CD4-positive, CD25-positive, alpha-beta regulatory T cell (primary cell): ENCODE results near the gene RNF166. TPM values are rescaled to one million over a fixed set of nuclear protein-coding genes. Genes with fewer than 3 reads are reported as not detected.
A peak's percentile ranks its signal among the peaks of the same experiment; 100 is the strongest.

Experiments used
- ATAC-seq, 2 donors: fragments of 150-1000 bp; cut with Tn5 transposase; one replicate each; pipeline ENCODE4 v1.10.0; 2021; ENCODE audit warnings: low read depth in 2 of 2, moderate number of reproducible peaks in 2 of 2, moderate library complexity in 1 of 2
- DNase-seq, 3 donors: peaks; one replicate each; pipeline versions ENCODE4 v3.0.0 to v3.0.0-alpha.2; 2012 to 2022; ENCODE audit warnings: mixed read lengths in 1 of 3
- H3K27ac ChIP-seq: one replicate; pipeline ENCODE4 v1.7.0; 2013; ENCODE audit warnings: mild to moderate bottlenecking, low read length; ENCODE audit not compliant: insufficient read depth, poor library complexity, severe bottlenecking
- H3K27me3 ChIP-seq: one replicate; pipeline ENCODE4 v1.7.0; 2013; ENCODE audit warnings: low read length; ENCODE audit not compliant: control insufficient read depth, insufficient read depth
- H3K36me3 ChIP-seq: one replicate; pipeline ENCODE4 v1.7.0; 2013; ENCODE audit warnings: mild to moderate bottlenecking, low read length, moderate library complexity; ENCODE audit not compliant: control insufficient read depth, insufficient read depth
- H3K4me1 ChIP-seq: 2 replicates; pipeline ENCODE4 v1.7.0; 2013; ENCODE audit warnings: mild to moderate bottlenecking, low read length; ENCODE audit not compliant: insufficient read depth, control insufficient read depth, poor library complexity, severe bottlenecking
- H3K4me3 ChIP-seq: one replicate; pipeline ENCODE4 v1.7.0; 2013; ENCODE audit warnings: low read depth, mild to moderate bottlenecking, low read length, moderate library complexity
- H3K9me3 ChIP-seq, 2 experiments: 1 replicate in 1 of 2; 2 replicates in 1 of 2; pipeline ENCODE4 v1.7.0; 2013; ENCODE audit warnings: low read length in 2 of 2, mild to moderate bottlenecking in 1 of 2, moderate library complexity in 1 of 2; ENCODE audit not compliant: control insufficient read depth in 2 of 2
- H3K27ac Mint-ChIP-seq, 3 donors: one replicate each; pipeline ENCODE4 v1.8.0; 2020 to 2022; ENCODE audit warnings: mild to moderate bottlenecking in 3 of 3, mixed read lengths in 3 of 3, moderate library complexity in 2 of 3
- H3K27me3 Mint-ChIP-seq: one replicate; pipeline ENCODE4 v1.8.0; 2022; ENCODE audit warnings: mild to moderate bottlenecking, mixed read lengths
- H3K36me3 Mint-ChIP-seq: one replicate; pipeline ENCODE4 v1.8.0; 2020; ENCODE audit warnings: mixed read lengths
- H3K4me1 Mint-ChIP-seq, 4 donors: one replicate each; pipeline ENCODE4 v1.8.0; 2020 to 2022; ENCODE audit warnings: mixed read lengths in 4 of 4, mild to moderate bottlenecking in 1 of 4
- H3K4me3 Mint-ChIP-seq, 4 donors: one replicate each; pipeline ENCODE4 v1.8.0; 2020 to 2022; ENCODE audit warnings: mild to moderate bottlenecking in 4 of 4, mixed read lengths in 4 of 4, moderate library complexity in 3 of 4
- H3K9me3 Mint-ChIP-seq, 7 donors: one replicate each; pipeline ENCODE4 v1.8.0; 2020 to 2022; ENCODE audit warnings: mixed read lengths in 7 of 7, mild to moderate bottlenecking in 3 of 7, moderate library complexity in 2 of 7
- polyA plus RNA-seq, 4 donors: library from polyadenylated mRNA; unstranded; fragments of 300-500 nt; fragmentation: Illumina TruSeq; gene quantifications; one replicate each; pipeline ENCODE4 v1.2.3, GENCODE V29; 2021
- total RNA-seq: library from RNA; stranded (reverse); gene quantifications from one replicate; pipeline ENCODE4 v1.2.3, GENCODE V29; 2022

RNF166 gene
- total and polyA plus RNA-seq, 5 donors from 2014 or later: 63.6 to 420 (median 98.0) TPM

GRCh38 chr16:88732172-88732960 is 26.2 kb upstream of the RNF166 start:
- H3K27me3 Mint-ChIP-seq: no peaks in the 10 kb centered on the region
- no peaks in the 10 kb centered on the region for H3K27me3 ChIP-seq
- H3K9me3 ChIP-seq: no peaks in the 10 kb centered on the region
- H3K36me3 Mint-ChIP-seq: peaks cover 5% of the 10 kb centered on the region
- no peak overlapping the region for H3K4me3 Mint-ChIP-seq
- H3K4me1 Mint-ChIP-seq: no peaks in the 10 kb centered on the region
- H3K4me1 ChIP-seq: no peaks in the 10 kb centered on the region
- H3K27ac Mint-ChIP-seq: no peak overlapping the region
- no peak overlapping the region for H3K4me3 ChIP-seq
- no peaks in the 10 kb centered on the region for H3K9me3 Mint-ChIP-seq
- no peak for ATAC-seq
- DNase-seq: no peak
- no peak overlapping the region for H3K27ac ChIP-seq
- H3K36me3 ChIP-seq: peaks cover 38% of the 10 kb centered on the region

GRCh38 chr16:88731699-88732098 is 25.5 kb upstream of the RNF166 start:
- no peak overlapping the region for H3K27ac ChIP-seq
- no peaks in the 10 kb centered on the region for H3K9me3 ChIP-seq
- no peaks in the 10 kb centered on the region for H3K27me3 ChIP-seq
- ATAC-seq (no peak), DNase-seq (no peak)
- Mint-ChIP-seq H3K4me1 (no peaks in the 10 kb centered on the region), H3K4me3 (no peak overlapping the region), H3K27ac (no peak overlapping the region), H3K27me3 (no peaks in the 10 kb centered on the region), H3K36me3 (peaks cover 5% of the 10 kb centered on the region), H3K9me3 (no peaks in the 10 kb centered on the region)
- peaks cover 43% of the 10 kb centered on the region for H3K36me3 ChIP-seq
- H3K4me1 ChIP-seq: no peaks in the 10 kb centered on the region
- no peak overlapping the region for H3K4me3 ChIP-seq

GRCh38 chr16:88730632-88731607 is 24.7 kb upstream of the RNF166 start:
- H3K4me3 ChIP-seq: no peak overlapping the region
- no peaks in the 10 kb centered on the region for H3K4me1 Mint-ChIP-seq
- peaks cover 5% of the 10 kb centered on the region for H3K36me3 Mint-ChIP-seq
- no peak overlapping the region for H3K27ac ChIP-seq
- H3K27ac Mint-ChIP-seq: peak overlapping the region in 1 of 3 donors; percentile 51
- no peaks in the 10 kb centered on the region for H3K4me1 ChIP-seq
- no peaks in the 10 kb centered on the region for H3K27me3 ChIP-seq
- H3K36me3 ChIP-seq: peaks cover 50% of the 10 kb centered on the region
- H3K9me3 ChIP-seq: no peaks in the 10 kb centered on the region
- DNase-seq (no peak), ATAC-seq (no peak)
- H3K4me3 Mint-ChIP-seq: no peak overlapping the region
- no peaks in the 10 kb centered on the region for H3K9me3 Mint-ChIP-seq
- H3K27me3 Mint-ChIP-seq: no peaks in the 10 kb centered on the region

GRCh38 chr16:88727871-88728270 is 21.7 kb upstream of the RNF166 start:
- no peak overlapping the region for H3K4me3 ChIP-seq
- no peaks in the 10 kb centered on the region for H3K9me3 Mint-ChIP-seq
- H3K4me1 ChIP-seq: no peaks in the 10 kb centered on the region
- no peaks in the 10 kb centered on the region for H3K27me3 ChIP-seq
- no peak for ATAC-seq
- H3K36me3 Mint-ChIP-seq: peaks cover 5% of the 10 kb centered on the region
- no peak overlapping the region for H3K27ac ChIP-seq
- peak overlapping the region in 1 of 3 donors; percentile 71 for H3K27ac Mint-ChIP-seq
- no peak for DNase-seq
- H3K27me3 Mint-ChIP-seq: no peaks in the 10 kb centered on the region
- H3K4me3 Mint-ChIP-seq: no peak overlapping the region
- peaks cover 62% of the 10 kb centered on the region for H3K36me3 ChIP-seq
- H3K9me3 ChIP-seq: no peaks in the 10 kb centered on the region
- no peaks in the 10 kb centered on the region for H3K4me1 Mint-ChIP-seq

- no peak for DNase-seq
- Mint-ChIP-seq H3K27ac (no peak overlapping the region), H3K36me3 (peaks cover 5% of the 10 kb centered on the region)
Observed at GRCh38 chr16:88726981-88727380, 20.8 kb upstream of the RNF166 start.

GRCh38 chr16:88726408-88726749 is 20.2 kb upstream of the RNF166 start:
- ATAC-seq: no peak
- H3K4me3 Mint-ChIP-seq: no peak overlapping the region
- Histone ChIP-seq H3K9me3 (no peaks in the 10 kb centered on the region), H3K4me1 (no peaks in the 10 kb centered on the region), H3K27me3 (no peaks in the 10 kb centered on the region), H3K4me3 (no peak overlapping the region), H3K36me3 (peaks cover 68% of the 10 kb centered on the region), H3K27ac (no peak overlapping the region)
- H3K27ac Mint-ChIP-seq: no peak overlapping the region
- H3K36me3 Mint-ChIP-seq: peaks cover 3% of the 10 kb centered on the region
- no peaks in the 10 kb centered on the region for H3K27me3 Mint-ChIP-seq
- no peaks in the 10 kb centered on the region for H3K4me1 Mint-ChIP-seq
- peaks cover 0 to 1% (median 0%) of the 10 kb centered on the region in 7 donors for H3K9me3 Mint-ChIP-seq
- no peak for DNase-seq

More at GRCh38 chr16:88726981-88727380, 20.8 kb upstream of the RNF166 start:
- no peaks in the 10 kb centered on the region for H3K9me3 ChIP-seq
- peaks cover 66% of the 10 kb centered on the region for H3K36me3 ChIP-seq
- Mint-ChIP-seq H3K27me3 (no peaks in the 10 kb centered on the region), H3K9me3 (peaks cover 0 to 1% (median 0%) of the 10 kb centered on the region in 7 donors), H3K4me1 (no peaks in the 10 kb centered on the region), H3K4me3 (no peak overlapping the region)
- no peak overlapping the region for H3K27ac ChIP-seq
- H3K27me3 ChIP-seq: no peaks in the 10 kb centered on the region
- no peak for ATAC-seq
- H3K4me3 ChIP-seq: no peak overlapping the region
- H3K4me1 ChIP-seq: no peaks in the 10 kb centered on the region

- Histone ChIP-seq H3K27me3 (no peaks in the 10 kb centered on the region), H3K27ac (no peak overlapping the region), H3K9me3 (no peaks in the 10 kb centered on the region), H3K4me3 (no peak overlapping the region), H3K36me3 (peaks cover 69% of the 10 kb centered on the region), H3K4me1 (no peaks in the 10 kb centered on the region)
- no peaks in the 10 kb centered on the region for H3K27me3 Mint-ChIP-seq
- no peak overlapping the region for H3K4me3 Mint-ChIP-seq
- no peak for DNase-seq
- H3K4me1 Mint-ChIP-seq: no peaks in the 10 kb centered on the region
- peaks cover 0 to 1% (median 0%) of the 10 kb centered on the region in 7 donors for H3K9me3 Mint-ChIP-seq
- peak overlapping the region in 1 of 3 donors; percentile 26 for H3K27ac Mint-ChIP-seq
- no peaks in the 10 kb centered on the region for H3K36me3 Mint-ChIP-seq
- no peak for ATAC-seq
Observed at GRCh38 chr16:88725609-88726407, 19.6 kb upstream of the RNF166 start.
